Left ventricle myocardium superior (tissue), 1 donor: ENCODE measurements around the gene PHF11. TPM values are rescaled to one million over a fixed set of nuclear protein-coding genes. Genes with fewer than 3 reads are reported as not detected.
A peak's percentile ranks its signal among the peaks of the same experiment; 100 is the strongest.
"Not testable (repeated sequence)": the region's sequence is repeated elsewhere in the genome, so short reads cannot be mapped to it uniquely, and the experiment has no call there.

Experiments used
- ATAC-seq: fragments of 200-7000 bp; cut with Tn5 transposase; one replicate; pipeline ENCODE4 v1.9.1; 2020; ENCODE audit warnings: mild to moderate bottlenecking, moderate library complexity
- DNase-seq: peaks from one replicate; pipeline ENCODE4 v3.0.0-alpha.2; 2020
- intact Hi-C: fragments of 100-400 bp; cut with micrococcal nuclease; formaldehyde crosslinking; loops from one replicate; pipeline ENCODE4 v1.11.0; 2022
- total RNA-seq: library from RNA; stranded (reverse); fragmentation: NEBNext Ultra II Directional; extraction: Animal tissue kit (Norgen Biotek cat#: 25700); gene quantifications from one replicate; pipeline ENCODE4 v1.2.1, GENCODE V29; 2021
- donor health status: DM: no; HTN: yes; CAD: no; lungs with severe emphysema.

The PHF11 gene
- total RNA-seq, 1 donor from 2014 or later = 18.6 TPM

DNA sequence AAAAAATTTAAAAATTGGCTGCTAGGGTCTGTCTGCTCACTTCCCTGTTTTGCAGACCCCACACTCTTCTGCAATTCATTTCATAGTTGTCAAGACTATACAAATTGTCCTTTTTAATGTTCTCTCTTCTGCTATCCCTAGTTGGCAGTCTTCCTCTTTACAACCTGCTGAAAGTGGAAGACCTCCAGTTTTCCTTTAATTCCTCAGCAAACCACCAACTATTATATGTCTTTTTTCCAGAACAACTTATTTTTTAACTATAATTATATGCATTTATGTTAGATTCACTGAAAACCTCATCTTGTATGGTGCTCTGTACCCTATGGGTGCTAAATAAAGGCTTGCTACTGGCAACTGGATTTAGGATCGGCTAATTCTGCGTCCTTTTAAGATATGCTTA, 1.1 kb upstream of the PHF11 start:
- no peak for ATAC-seq
- intact Hi-C loops = no loop called here
- DNase-seq = no peak

DNA sequence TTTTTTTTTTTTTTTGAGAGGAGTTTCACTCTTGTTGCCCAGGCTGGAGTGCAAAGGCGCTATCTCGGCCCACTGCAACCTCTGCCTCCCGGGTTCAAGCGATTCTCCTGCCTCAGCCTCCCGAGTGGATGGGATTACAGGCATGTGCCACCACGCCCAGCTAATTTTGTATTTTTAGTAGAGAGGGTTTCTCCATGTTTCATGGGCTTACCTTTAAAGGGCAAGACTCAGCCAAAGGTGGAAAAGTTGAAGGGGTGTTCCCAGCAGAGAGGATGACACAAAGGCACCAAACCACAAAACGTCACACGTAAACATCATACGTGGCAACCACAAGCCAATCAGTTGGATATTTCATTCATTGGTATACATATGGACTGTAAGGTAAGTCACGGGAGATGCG, 1.1 kb downstream of the PHF11 start:
- DNase-seq, intact Hi-C loops, ATAC-seq: not testable (repeated sequence)

DNA sequence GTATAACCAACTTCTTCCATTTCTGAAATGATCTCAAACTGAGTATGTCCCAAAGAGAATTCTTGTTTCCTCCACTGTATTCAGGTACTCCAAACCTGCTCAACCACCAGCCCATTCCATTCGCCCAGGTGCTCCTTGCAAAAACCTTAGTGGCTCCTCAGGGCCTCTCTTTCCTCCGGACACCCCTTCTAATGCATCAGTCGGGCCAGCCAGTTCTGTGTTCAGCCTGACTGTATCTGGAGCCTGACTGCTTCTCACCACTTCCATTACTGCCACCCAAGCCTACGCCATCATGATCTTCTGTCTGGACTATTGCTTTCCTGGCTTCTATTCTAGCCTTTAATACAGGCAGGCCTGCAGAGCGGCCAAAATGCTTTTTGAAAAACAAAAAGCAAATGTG, 1.5 kb downstream of the PHF11 start:
- DNase-seq (no peak), ATAC-seq (no peak)
- intact Hi-C loops = no loop called here

DNA sequence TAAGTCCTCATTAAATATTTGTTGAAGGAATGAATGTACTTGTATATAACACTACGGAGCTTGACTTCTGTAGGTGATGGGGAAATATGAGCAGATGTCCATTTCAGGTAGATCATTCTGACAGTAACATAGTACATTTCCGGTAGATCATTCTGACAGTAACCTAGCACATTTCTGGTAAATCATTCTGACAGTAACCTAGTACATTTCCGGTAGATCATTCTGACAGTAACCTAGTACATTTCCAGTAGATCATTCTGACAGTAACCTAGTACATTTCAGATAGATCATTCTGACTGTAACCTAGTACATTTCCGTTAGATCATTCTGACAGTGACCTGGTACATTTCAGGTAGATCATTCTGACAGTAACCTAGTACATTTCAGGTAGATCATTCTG, 2.5 kb downstream of the PHF11 start:
- no peak for DNase-seq
- intact Hi-C loops = no loop called here
- no peak for ATAC-seq

DNA sequence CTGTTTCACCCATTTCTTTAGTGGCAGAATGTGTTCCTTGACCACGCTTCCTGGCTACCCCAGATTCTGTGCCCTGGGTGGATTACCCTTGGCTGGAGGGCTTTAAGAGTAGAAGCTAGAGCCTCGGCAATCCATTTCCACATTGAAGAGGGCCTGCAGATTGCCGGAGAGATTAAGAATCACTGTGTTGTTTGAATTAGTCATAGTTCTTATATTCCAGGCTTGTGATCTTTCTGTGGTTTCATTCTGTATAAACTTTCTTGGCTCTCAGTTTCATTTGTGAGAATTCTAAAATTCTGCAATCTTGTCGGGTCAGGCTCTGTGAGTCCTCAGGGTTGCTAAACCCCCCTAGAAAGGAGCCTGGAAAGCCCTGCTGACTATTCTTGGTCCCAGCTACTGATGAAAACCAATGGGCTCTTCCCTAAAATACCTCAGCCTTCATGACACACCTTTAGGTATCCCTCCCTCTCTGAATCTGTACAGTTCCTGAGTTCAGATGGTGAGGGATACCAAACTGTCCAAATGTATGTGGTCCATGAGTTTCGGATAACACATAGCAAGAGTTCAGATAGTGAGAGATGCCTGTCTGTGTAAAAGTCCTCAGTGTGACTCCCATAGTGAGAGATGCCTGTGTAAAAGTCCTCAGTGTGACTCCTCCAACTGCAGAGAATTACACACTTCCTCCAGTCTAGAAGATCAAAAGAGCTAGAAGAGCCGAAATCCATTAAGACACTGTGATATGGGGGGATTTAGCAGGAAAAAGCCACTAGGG, 4.3 kb downstream of the PHF11 start:
- ATAC-seq = no peak
- no peak for DNase-seq
- intact Hi-C loops = no loop called here

DNA sequence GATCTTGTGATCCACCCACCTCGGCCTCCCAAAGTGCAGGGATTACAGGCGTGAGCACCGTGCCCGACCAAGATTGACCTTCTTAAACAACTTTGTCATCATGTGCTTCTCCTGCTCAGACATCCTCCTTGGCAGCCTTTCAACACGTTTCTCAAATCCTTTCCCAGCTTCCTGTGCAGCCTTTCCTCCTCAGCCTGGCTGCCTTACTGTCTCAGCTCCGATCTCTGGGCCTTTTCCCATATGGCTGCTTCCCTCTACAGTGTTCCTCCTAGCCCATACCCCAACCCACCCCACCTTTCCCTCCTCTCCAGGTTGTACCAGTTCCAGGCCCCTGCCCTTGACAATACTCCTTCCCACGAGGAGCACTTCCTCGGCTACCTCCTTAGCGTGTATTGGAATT, 7.2 kb downstream of the PHF11 start:
- ATAC-seq (peak; percentile 51), DNase-seq (no peak)
- intact Hi-C loops = no loop called here

- ATAC-seq (no peak), DNase-seq (no peak)
- intact Hi-C loops = no loop called here
Observed at GRCh38 chr13:49503951-49504350, 8.2 kb downstream of the PHF11 start.

DNA sequence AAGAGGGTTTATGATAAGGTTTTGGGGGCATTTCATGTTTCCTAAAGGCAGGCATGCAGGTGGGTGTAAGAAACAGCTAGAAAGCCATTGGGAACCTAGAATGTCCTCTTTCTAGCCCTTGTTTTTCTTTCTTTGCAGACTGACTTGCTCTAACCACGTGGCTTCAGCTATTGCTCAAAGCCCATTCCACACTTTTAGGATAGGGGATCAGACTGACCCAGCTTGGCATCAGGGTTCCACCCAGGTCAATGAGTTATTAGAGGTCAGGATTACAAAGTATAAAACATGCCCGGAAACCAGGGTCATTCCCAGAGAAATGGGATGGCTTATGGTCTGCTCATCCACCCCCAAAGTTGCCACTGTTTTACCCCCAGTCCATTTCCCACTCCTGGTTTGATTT, 16.8 kb downstream of the PHF11 start:
- DNase-seq (no peak), ATAC-seq (no peak)
- intact Hi-C loops = no loop called here

- ATAC-seq (peak; percentile 75), DNase-seq (peak; percentile 54)
- intact Hi-C loops = no loop called here
Observed at GRCh38 chr13:49516467-49516866, 20.7 kb downstream of the PHF11 start.

GRCh38 chr13:49517461-49517860, 21.7 kb downstream of the PHF11 start:
- peak; percentile 39 for ATAC-seq
- no peak for DNase-seq
- intact Hi-C loops = no loop called here

DNA sequence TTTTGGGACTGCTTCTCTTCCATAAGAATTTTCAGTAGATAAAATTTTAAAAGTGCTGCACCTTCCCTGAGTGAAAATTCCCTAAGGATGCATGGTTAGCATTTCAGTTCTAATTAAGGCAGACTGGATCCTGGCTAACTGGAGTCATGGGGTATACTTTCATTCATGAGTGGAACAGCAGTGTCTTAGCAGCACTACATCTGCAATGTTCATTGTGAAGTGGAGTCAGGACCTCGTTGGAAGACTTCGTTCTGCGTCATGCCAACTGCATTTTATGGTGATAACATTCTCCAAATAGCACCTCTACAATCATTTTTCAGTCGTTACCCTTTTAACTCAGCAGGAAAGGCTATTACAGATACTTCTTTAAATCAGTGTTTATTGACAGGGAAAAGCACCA, 25.5 kb downstream of the PHF11 start:
- ATAC-seq (peak; percentile 76), DNase-seq (no peak)
- intact Hi-C loops = no loop called here

GRCh38 chr13:49524740-49525501, 29.2 kb downstream of the PHF11 start:
- no peak for ATAC-seq
- DNase-seq = no peak
- intact Hi-C loops = no loop called here

DNA sequence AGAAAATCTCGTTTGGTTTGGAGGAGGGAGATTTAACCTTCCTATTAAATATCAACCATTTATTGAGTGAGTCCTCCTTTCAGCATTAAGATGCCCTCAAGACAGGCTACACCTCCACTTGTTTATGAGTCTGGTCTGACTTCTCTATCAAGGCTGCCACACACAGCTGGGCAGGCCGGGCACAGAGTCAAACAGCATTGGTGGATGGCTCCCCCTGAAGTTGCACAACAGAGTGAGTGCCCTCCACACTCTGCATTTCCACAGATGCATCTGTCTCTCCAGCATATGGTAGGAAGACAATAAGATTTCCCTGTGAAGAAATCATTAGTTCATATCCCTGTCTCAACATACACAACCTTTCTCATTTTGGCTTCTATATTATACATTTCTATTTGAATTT, 31.4 kb downstream of the PHF11 start:
- intact Hi-C loops = no loop called here
- DNase-seq (peak; percentile 58), ATAC-seq (peak; percentile 72)

- ATAC-seq = no peak
- DNase-seq = no peak
- intact Hi-C loops = no loop called here
Observed at GRCh38 chr13:49528161-49528560, 32.4 kb downstream of the PHF11 start.

- ATAC-seq (no peak), DNase-seq (no peak)
- intact Hi-C loops = no loop called here
Observed at GRCh38 chr13:49530457-49530856, 34.7 kb downstream of the PHF11 start.

- DNase-seq = no peak
- intact Hi-C loops = no loop called here
- peak; percentile 68 for ATAC-seq
Observed at GRCh38 chr13:49532593-49532992, 36.8 kb downstream of the PHF11 start.

DNA sequence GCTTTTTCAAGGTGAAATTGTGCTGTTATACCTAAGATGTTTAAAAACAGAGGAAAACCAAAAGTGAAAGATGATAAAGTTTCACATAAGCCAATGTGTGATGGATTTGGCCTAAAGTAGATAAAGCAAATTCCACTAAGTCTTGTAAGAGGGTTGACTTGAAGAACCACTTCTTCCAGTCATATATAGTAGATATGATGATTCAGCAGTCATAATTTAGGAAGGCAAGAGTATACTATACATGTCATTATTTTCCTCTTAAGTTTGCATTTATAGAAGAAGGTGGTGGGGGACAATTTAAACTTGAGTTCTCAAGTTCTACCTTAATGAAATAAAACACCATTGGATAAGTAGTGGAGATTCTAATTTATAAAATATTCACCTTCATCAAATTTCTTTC, 37.3 kb downstream of the PHF11 start:
- ATAC-seq = no peak
- no peak for DNase-seq
- intact Hi-C loops = no loop called here

- DNase-seq = no peak
- intact Hi-C loops = no loop called here
- no peak for ATAC-seq
Observed at GRCh38 chr13:49533591-49534269, 38.0 kb downstream of the PHF11 start.

- ATAC-seq (peak; percentile 40), DNase-seq (no peak)
- intact Hi-C loops = no loop called here
Observed at GRCh38 chr13:49536144-49536873, 40.6 kb downstream of the PHF11 start.

- intact Hi-C loops = no loop called here
- no peak for ATAC-seq
- no peak for DNase-seq
Observed at GRCh38 chr13:49538404-49538803, 42.7 kb downstream of the PHF11 start.
